ENCODE measurements around the gene ADGRB2.

ADGRB2 gene

GRCh38 chr1:31700468-31701090 is 63.6 kb downstream of the ADGRB2 start:
- DNase-seq (ENCODE audit: low spot score) = no peak

- DNase-seq (ENCODE audit: low spot score) = no peak
Observed at GRCh38 chr1:31699341-31699891, 64.7 kb downstream of the ADGRB2 start.

GRCh38 chr1:31697369-31697984 is 66.7 kb downstream of the ADGRB2 start:
- no peak for DNase-seq (ENCODE audit: low spot score)

- DNase-seq (ENCODE audit: low spot score) = peak; percentile 96
Observed at GRCh38 chr1:31696242-31696641, 67.9 kb downstream of the ADGRB2 start.

GRCh38 chr1:31695327-31695726 is 68.8 kb downstream of the ADGRB2 start:
- no peak for DNase-seq (ENCODE audit: low spot score)

- peak; percentile 53 for DNase-seq (ENCODE audit: low spot score)
Observed at GRCh38 chr1:31694964-31695313, 69.2 kb downstream of the ADGRB2 start.

GRCh38 chr1:31694069-31694963 is 69.8 kb downstream of the ADGRB2 start:
- DNase-seq (ENCODE audit: low spot score) = no peak

GRCh38 chr1:31693231-31693630 is 70.9 kb downstream of the ADGRB2 start:
- no peak for DNase-seq (ENCODE audit: low spot score)

GRCh38 chr1:31691951-31692350 is 72.2 kb downstream of the ADGRB2 start:
- DNase-seq (ENCODE audit: low spot score) = no peak

- no peak for DNase-seq (ENCODE audit: low spot score)
Observed at GRCh38 chr1:31691446-31691845, 72.7 kb downstream of the ADGRB2 start.

- DNase-seq (ENCODE audit: low spot score) = no peak
Observed at GRCh38 chr1:31690921-31691320, 73.2 kb downstream of the ADGRB2 start.

- peak; percentile 60 for DNase-seq (ENCODE audit: low spot score)
Observed at GRCh38 chr1:31689854-31690253, 74.3 kb downstream of the ADGRB2 start.

- no peak for DNase-seq (ENCODE audit: low spot score)
Observed at GRCh38 chr1:31689379-31689778, 74.8 kb downstream of the ADGRB2 start.

GRCh38 chr1:31688233-31688918 is 75.8 kb downstream of the ADGRB2 start:
- no peak for DNase-seq (ENCODE audit: low spot score)

GRCh38 chr1:31687601-31688000 is 76.5 kb downstream of the ADGRB2 start:
- DNase-seq (ENCODE audit: low spot score) = no peak

GRCh38 chr1:31685795-31686194 is 78.3 kb downstream of the ADGRB2 start:
- DNase-seq (ENCODE audit: low spot score) = no peak

- no peak for DNase-seq (ENCODE audit: low spot score)
Observed at GRCh38 chr1:31683997-31684396, 80.1 kb downstream of the ADGRB2 start.

GRCh38 chr1:31681415-31681814 is 82.7 kb downstream of the ADGRB2 start:
- no peak for DNase-seq (ENCODE audit: low spot score)

- no peak for DNase-seq (ENCODE audit: low spot score)
Observed at GRCh38 chr1:31679676-31680230, 84.4 kb downstream of the ADGRB2 start.

- no peak for DNase-seq (ENCODE audit: low spot score)
Observed at GRCh38 chr1:31679091-31679490, 85.0 kb downstream of the ADGRB2 start.

- no peak for DNase-seq (ENCODE audit: low spot score)
Observed at GRCh38 chr1:31678681-31679080, 85.5 kb downstream of the ADGRB2 start.

GRCh38 chr1:31677949-31678348 is 86.2 kb downstream of the ADGRB2 start:
- no peak for DNase-seq (ENCODE audit: low spot score)

All from COLO829 (cell line).